Neural cell (in vitro differentiated cells): Measurements from ENCODE around the gene CLEC12A.

ENCODE experiments used
- CTCF ChIP-seq: fragments of 450-650 bp; IDR thresholded peaks from 2 replicates; pipeline ENCODE4 v1.5.1; 2014; ENCODE audit warnings: antibody characterized with exemption, mild to moderate bottlenecking, moderate library complexity; ENCODE audit not compliant: poor library complexity, severe bottlenecking
- EP300 ChIP-seq: fragments of 450-650 bp; conservative IDR thresholded peaks from 2 replicates; pipeline ENCODE4 v1.6.1; 2014; ENCODE audit warnings: antibody characterized with exemption, mild to moderate bottlenecking, moderate library complexity; ENCODE audit not compliant: poor library complexity, severe bottlenecking
- EZH2 ChIP-seq: fragments of 200-600, 300-800 bp; shearing (Covaris generic), sonication (generic); IDR thresholded peaks from 2 replicates; pipeline ENCODE4 v1.6.1; 2014; ENCODE audit warnings: antibody characterized with exemption, low read length, borderline replicate concordance, mild to moderate bottlenecking; ENCODE audit not compliant: insufficient read depth, poor library complexity, severe bottlenecking
- MXI1 ChIP-seq: fragments of 450-650 bp; conservative IDR thresholded peaks from 2 replicates; pipeline ENCODE4 v1.6.1; 2014; ENCODE audit warnings: antibody characterized with exemption, mild to moderate bottlenecking; ENCODE audit not compliant: poor library complexity, severe bottlenecking
- POLR2AphosphoS5 ChIP-seq: IDR thresholded peaks from 2 replicates; pipeline ENCODE4 v1.6.1; 2012
- SMC3 ChIP-seq: fragments of 450-650 bp; conservative IDR thresholded peaks from 2 replicates; pipeline ENCODE4 v1.6.1; 2014; ENCODE audit warnings: antibody characterized with exemption, mild to moderate bottlenecking, moderate library complexity; ENCODE audit not compliant: poor library complexity
- TAF1 ChIP-seq: IDR thresholded peaks from 2 replicates; pipeline ENCODE4 v1.6.1; 2012; ENCODE audit warnings: low read depth

DNA sequence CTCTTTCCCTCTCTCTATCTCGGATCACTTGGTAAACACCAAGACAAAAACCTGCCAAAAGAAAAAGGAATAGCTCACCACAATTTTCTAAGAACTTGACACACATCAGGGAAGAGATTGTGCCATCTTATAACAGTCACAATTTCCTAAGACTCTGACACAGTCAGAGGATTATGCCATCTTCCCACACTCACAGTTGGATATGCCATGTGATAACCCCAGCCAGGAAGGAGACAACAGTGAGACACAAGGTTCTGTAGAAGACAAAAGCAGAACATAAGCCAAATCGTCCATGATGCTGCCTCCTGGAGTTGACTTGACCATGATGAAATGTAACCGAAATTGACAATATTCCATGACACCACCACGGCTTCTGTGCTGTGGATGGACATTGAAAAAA lies 56.5 kb downstream of the CLEC12A start:
- TF ChIP-seq CTCF (no peak), POLR2AphosphoS5 (no peak), MXI1 (no peak), EZH2 (no peak), SMC3 (no peak), TAF1 (no peak), EP300 (no peak)
